A673 (cell line): Measurements from ENCODE around the gene NSD1. TPM values are rescaled to one million over a fixed set of nuclear protein-coding genes. Genes with fewer than 3 reads are reported as not detected.

Source experiments
- BruUV-seq: library from RNA; stranded (reverse); fragments of 400-500 nt; replicated peaks from 2 replicates; lab custom pipeline; 2021; lab: Mats Ljungman, UMichigan
- CTCF ChIA-PET: fragments of 300-600 bp; sonication (Branson Sonifier 250); formaldehyde crosslinking; loops from one replicate; lab custom pipeline; 2022; ENCODE audit warnings: antibody characterized with exemption; lab: Charles Lee
- POLR2A ChIA-PET: fragments of 300-600 bp; sonication (Branson Sonifier 250); formaldehyde crosslinking; loops from one replicate; lab custom pipeline; 2022; ENCODE audit warnings: antibody characterized with exemption; ENCODE audit not compliant: low non-redundant PET; lab: Charles Lee
- DNase-seq: peaks from one replicate; pipeline ENCODE4 v3.0.0-alpha.2; 2015; ENCODE audit warnings: low spot score
- H3K27ac ChIP-seq: fragments of 200-600 bp; sonication (generic); 2 replicates; pipeline ENCODE4 v1.5.1; 2016; ENCODE audit warnings: mixed run types, low read depth, mild to moderate bottlenecking, mixed read lengths, antibody characterized with exemption, low read length; ENCODE audit not compliant: poor library complexity, severe bottlenecking
- H3K27me3 ChIP-seq: fragments of 200-600 bp; sonication (generic); replicated peaks from 2 replicates; pipeline ENCODE4 v1.6.1; 2017; ENCODE audit warnings: mixed run types, low read depth, mild to moderate bottlenecking, mixed read lengths, antibody characterized with exemption, low read length; ENCODE audit not compliant: insufficient read depth, poor library complexity
- H3K36me3 ChIP-seq: fragments of 200-600 bp; sonication (generic); 2 replicates; pipeline ENCODE4 v1.6.1; 2016; ENCODE audit warnings: mixed run types, mild to moderate bottlenecking, mixed read lengths, antibody characterized with exemption, low read length; ENCODE audit not compliant: insufficient read depth, poor library complexity, severe bottlenecking
- H3K4me1 ChIP-seq: fragments of 200-600 bp; sonication (generic); 2 replicates; pipeline ENCODE4 v1.6.1; 2017; ENCODE audit warnings: mixed run types, mild to moderate bottlenecking, mixed read lengths, antibody characterized with exemption, low read length; ENCODE audit not compliant: insufficient read depth, poor library complexity, severe bottlenecking
- H3K4me3 ChIP-seq: fragments of 200-600 bp; sonication (generic); 2 replicates; pipeline ENCODE4 v1.5.1; 2016; ENCODE audit warnings: low read depth, mixed run types, mild to moderate bottlenecking, mixed read lengths, low read length; ENCODE audit not compliant: poor library complexity, severe bottlenecking
- H3K9me3 ChIP-seq: fragments of 200-600 bp; sonication (generic); 2 replicates; pipeline ENCODE4 v1.6.1; 2016; ENCODE audit warnings: mixed run types, low read depth, mild to moderate bottlenecking, mixed read lengths, antibody characterized with exemption, low read length; ENCODE audit not compliant: poor library complexity, severe bottlenecking
- CTCF ChIP-seq: fragments of 300-800, 200-600 bp; sonication (generic); conservative IDR thresholded peaks from 2 replicates; pipeline ENCODE4 v1.5.1; 2017; ENCODE audit warnings: low read depth, mild to moderate bottlenecking, antibody characterized with exemption, low read length, moderate library complexity, mixed read lengths
- EZH2 ChIP-seq: fragments of 200-600 bp; sonication (generic); IDR thresholded peaks from 2 replicates; pipeline ENCODE4 v1.6.1; 2017; ENCODE audit warnings: borderline replicate concordance, low read depth, mild to moderate bottlenecking, mixed read lengths, antibody characterized with exemption, low read length; ENCODE audit not compliant: poor library complexity, severe bottlenecking
- intact Hi-C: fragments of 100-400 bp; cut with micrococcal nuclease; formaldehyde crosslinking; loops from one replicate; pipeline ENCODE4 v1.10.0; 2022; ENCODE audit not compliant: unreplicated experiment
- total RNA-seq: library from RNA; stranded (reverse); gene quantifications from 2 replicates; pipeline ENCODE4 v1.2.3, GENCODE V29; 2021

Gene NSD1
- total RNA-seq, 1 experiment from 2014 or later: 74.3 TPM

GRCh38 chr5:177085985-177086653 lies 47.5 kb upstream of the NSD1 start:
- no peaks in the 10 kb centered on the region for H3K9me3 ChIP-seq
- intact Hi-C loops: no loop called here
- ChIA-PET POLR2A (interaction anchor here (0.6 kb wide), 2 partner anchors 15 to 1606 kb away, joined by 3 read pairs; no protein-coding TSS in a partner anchor), CTCF (interaction anchor here (0.6 to 1.5 kb wide), 5 partner anchors 14 to 539 kb away, joined by 3 to 7 read pairs (median 5); partner anchors contain the start of gene NSD1)
- no peak for TF ChIP-seq EZH2
- TF ChIP-seq CTCF: no peak
- DNase-seq: no peak
- BruUV-seq: no TSS peak
- no peak overlapping the region for H3K4me3 ChIP-seq
- H3K36me3 ChIP-seq: no peaks in the 10 kb centered on the region
- H3K27ac ChIP-seq: peak overlapping the region; percentile 48
- peaks cover 22% of the 10 kb centered on the region for H3K4me1 ChIP-seq
- H3K27me3 ChIP-seq: no peaks in the 10 kb centered on the region

DNA sequence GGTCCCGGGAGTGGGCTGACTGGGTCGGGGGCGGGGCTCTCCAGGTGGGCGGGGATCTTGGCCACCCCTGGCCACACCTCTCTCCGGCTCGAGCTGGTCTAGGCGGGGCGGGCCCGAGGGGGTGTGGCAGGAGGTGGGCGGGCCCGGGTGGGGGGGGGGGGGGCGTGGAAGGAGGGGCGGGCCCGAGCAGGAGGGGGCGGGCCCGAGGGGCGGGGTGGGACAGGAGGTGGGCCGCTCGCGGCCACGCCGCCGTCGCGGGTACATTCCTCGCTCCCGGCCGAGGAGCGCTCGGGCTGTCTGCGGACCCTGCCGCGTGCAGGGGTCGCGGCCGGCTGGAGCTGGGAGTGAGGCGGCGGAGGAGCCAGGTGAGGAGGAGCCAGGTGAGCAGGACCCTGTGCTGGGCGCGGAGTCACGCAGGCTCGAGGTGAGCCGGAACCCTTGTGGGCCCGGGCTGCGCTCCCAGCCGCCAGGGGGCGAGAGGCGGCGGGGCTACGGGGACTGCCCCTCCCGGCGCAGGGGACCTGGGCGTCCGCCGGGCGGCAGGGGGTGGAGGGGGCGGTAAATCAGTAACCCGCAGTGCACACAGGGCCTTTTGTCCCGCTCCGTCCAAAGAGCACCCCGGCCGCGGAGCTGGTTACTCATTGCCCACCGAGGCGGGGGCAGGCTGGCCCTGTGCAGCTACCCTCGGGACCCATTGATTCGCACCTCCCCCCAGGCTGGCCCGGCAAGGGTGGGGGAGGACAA lies 46.7 kb upstream of the NSD1 start, which contains the start of gene FGFR4:
Gene FGFR4 (plus strand): TSS at position 262 of the 744 bp plus-strand sequence. CDS start 2,688 bp downstream, outside the sequence.
- Histone ChIP-seq H3K27me3 (no peaks in the 10 kb centered on the region), H3K4me3 (peak within 1 kb of the TSS; percentile 57), H3K36me3 (no peaks in the 10 kb centered on the region), H3K9me3 (no peaks in the 10 kb centered on the region), H3K4me1 (peaks cover 22% of the 10 kb centered on the region), H3K27ac (peak within 1 kb of the TSS; percentile 57)
- CTCF ChIA-PET: interaction anchor here (0.6 to 1.5 kb wide), 5 partner anchors 15 to 540 kb away, joined by 3 to 7 read pairs (median 5); partner anchors contain the start of gene NSD1
- POLR2A ChIA-PET: interaction anchor here (0.6 kb wide), 1 partner anchor 1606 kb away, joined by 3 read pairs; no protein-coding TSS in a partner anchor
- TF ChIP-seq EZH2: no peak
- peak; percentile 68 for TF ChIP-seq CTCF
- no TSS peak for BruUV-seq
- peak; percentile 84 for DNase-seq
- intact Hi-C loops: no loop called here

GRCh38 chr5:177087398-177088005 lies 46.1 kb upstream of the NSD1 start:
- ChIA-PET CTCF (interaction anchor here (0.6 to 1.2 kb wide), 2 partner anchors 46 to 441 kb away, joined by 3 read pairs; partner anchors contain the start of gene NSD1), POLR2A (no interaction called here)
- H3K36me3 ChIP-seq: no peaks in the 10 kb centered on the region
- peak overlapping the region; percentile 57 for H3K4me3 ChIP-seq
- H3K27ac ChIP-seq: peak overlapping the region; percentile 57
- H3K9me3 ChIP-seq: no peaks in the 10 kb centered on the region
- H3K4me1 ChIP-seq: peaks cover 22% of the 10 kb centered on the region
- intact Hi-C loops: no loop called here
- no peak for TF ChIP-seq EZH2
- no peak for TF ChIP-seq CTCF
- no peak for DNase-seq
- H3K27me3 ChIP-seq: no peaks in the 10 kb centered on the region
- no TSS peak for BruUV-seq
